PC-3 (cell line): ENCODE data around the gene MAPK4. TPM values are rescaled to one million over a fixed set of nuclear protein-coding genes. Genes with fewer than 3 reads are reported as not detected.

Experiments used
- ATAC-seq: fragments of 200-7000 bp; cut with Tn5 transposase; 2 replicates; pipeline ENCODE4 v1.9.1; 2020; ENCODE audit warnings: mild to moderate bottlenecking, moderate library complexity
- BruUV-seq: library from RNA; stranded (reverse); fragments of 400-500 nt; replicated peaks from 2 replicates; lab custom pipeline; 2021; lab: Mats Ljungman, UMichigan
- CTCF ChIA-PET: fragments of 300-600 bp; sonication (Branson Sonifier 250); formaldehyde crosslinking; loops from one replicate; lab custom pipeline; 2022; ENCODE audit warnings: antibody characterized with exemption; lab: Charles Lee
- POLR2A ChIA-PET: fragments of 300-600 bp; sonication (Branson Sonifier 250); formaldehyde crosslinking; loops from one replicate; lab custom pipeline; 2022; ENCODE audit warnings: antibody characterized with exemption; ENCODE audit not compliant: unreplicated experiment; lab: Charles Lee
- DNase-seq: peaks from one replicate; pipeline ENCODE4 v3.0.0-alpha.2; 2015
- H2AFZ ChIP-seq: fragments of 300-600 bp; sonication (generic); 2 replicates; pipeline ENCODE4 v1.6.0; 2016; ENCODE audit warnings: antibody characterized with exemption, low read length
- H3F3A ChIP-seq: fragments of 300-600 bp; sonication (generic); one replicate; pipeline ENCODE4 v1.6.0; 2017; ENCODE audit warnings: antibody characterized with exemption, low read length, control low read depth, mild to moderate bottlenecking; ENCODE audit not compliant: unreplicated experiment
- H3K27ac ChIP-seq: fragments of 300-600 bp; sonication (generic); 2 replicates; pipeline ENCODE4 v1.5.1; 2016; ENCODE audit warnings: mild to moderate bottlenecking, low read length
- H3K27me3 ChIP-seq: fragments of 300-600 bp; sonication (generic); 2 replicates; pipeline ENCODE4 v1.6.1; 2016; ENCODE audit warnings: low read length, mixed read lengths
- H3K36me3 ChIP-seq: fragments of 300-600 bp; sonication (generic); 2 replicates; pipeline ENCODE4 v1.6.1; 2016; ENCODE audit warnings: low read depth, mixed run types, low read length, mixed read lengths
- H3K4me1 ChIP-seq: fragments of 300-600 bp; sonication (generic); 2 replicates; pipeline ENCODE4 v1.5.1; 2016; ENCODE audit warnings: low read length; ENCODE audit not compliant: insufficient read depth
- H3K4me2 ChIP-seq: fragments of 300-600 bp; sonication (generic); 2 replicates; pipeline ENCODE4 v1.6.0; 2016; ENCODE audit warnings: low read length
- H3K4me3 ChIP-seq: fragments of 300-600 bp; sonication (generic); 2 replicates; pipeline ENCODE4 v1.5.1; 2016; ENCODE audit warnings: mild to moderate bottlenecking, low read length, mixed read lengths
- H3K79me2 ChIP-seq: fragments of 300-600 bp; sonication (generic); 2 replicates; pipeline ENCODE4 v1.6.1; 2017; ENCODE audit warnings: low read length, mixed read lengths
- H3K9ac ChIP-seq: fragments of 300-600 bp; sonication (generic); 2 replicates; pipeline ENCODE4 v1.6.0; 2016; ENCODE audit warnings: mild to moderate bottlenecking, low read length
- H3K9me2 ChIP-seq: fragments of 300-600 bp; sonication (generic); replicated peaks from 2 replicates; pipeline ENCODE4 v1.6.1; 2016; ENCODE audit warnings: mixed run types, low read length, mixed read lengths
- H3K9me3 ChIP-seq: fragments of 300-600 bp; sonication (generic); 2 replicates; pipeline ENCODE4 v1.6.1; 2016; ENCODE audit warnings: low read length, mixed read lengths
- H4K20me1 ChIP-seq: fragments of 300-600 bp; sonication (generic); 2 replicates; pipeline ENCODE4 v1.6.1; 2016; ENCODE audit warnings: low read length, mixed read lengths
- CTCF ChIP-seq: fragments of 300-600 bp; sonication (generic); conservative IDR thresholded peaks from 2 replicates; pipeline ENCODE4 v1.5.1; 2017; ENCODE audit warnings: antibody characterized with exemption, low read depth, mild to moderate bottlenecking, low read length
- EZH2 ChIP-seq: fragments of 300-600 bp; sonication (generic); IDR thresholded peaks from one replicate; pipeline ENCODE4 v1.6.1; 2017; ENCODE audit warnings: antibody characterized with exemption, mild to moderate bottlenecking, low read length; ENCODE audit not compliant: unreplicated experiment
- EZH2phosphoT487 ChIP-seq: fragments of 300-600 bp; sonication (generic); IDR thresholded peaks from 2 replicates; pipeline ENCODE4 v1.6.1; 2018; ENCODE audit warnings: mild to moderate bottlenecking, antibody characterized with exemption, low read length, borderline replicate concordance
- intact Hi-C: fragments of 100-400 bp; cut with micrococcal nuclease; formaldehyde crosslinking; loops from 2 replicates; pipeline ENCODE4 v1.9.0; 2023
- total RNA-seq: library from RNA; depleted of rRNA; stranded (reverse); fragments of >200 nt; gene quantifications from 2 replicates; pipeline ENCODE4 v1.2.3, GENCODE V29; 2014

The MAPK4 gene
- total RNA-seq, 1 experiment from 2014 or later = not detected

- no peak overlapping the region for H3K4me2 ChIP-seq
- TF ChIP-seq CTCF (no peak), EZH2phosphoT487 (no peak), EZH2 (no peak)
Observed at GRCh38 chr18:50750546-50750945, 190.7 kb downstream of the MAPK4 start.

GRCh38 chr18:50751490-50751889 is 191.6 kb downstream of the MAPK4 start:
- Histone ChIP-seq H3K4me3 (no peak overlapping the region), H4K20me1 (no peaks in the 10 kb centered on the region), H3F3A (no peaks in the 10 kb centered on the region), H2AFZ (no peak overlapping the region), H3K9me2 (no peaks in the 10 kb centered on the region), H3K79me2 (no peaks in the 10 kb centered on the region), H3K9ac (no peak overlapping the region), H3K4me1 (no peaks in the 10 kb centered on the region), H3K27ac (no peak overlapping the region), H3K4me2 (no peak overlapping the region), H3K36me3 (no peaks in the 10 kb centered on the region), H3K9me3 (no peaks in the 10 kb centered on the region), H3K27me3 (0 out of 2 replicates have a peak, but pooled peaks cover 14% of the 10 kb centered on the region)
- ATAC-seq = no peak
- ChIA-PET CTCF (no interaction called here), POLR2A (no interaction called here)
- BruUV-seq = no TSS peak
- no peak for TF ChIP-seq EZH2
- no peak for TF ChIP-seq CTCF
- TF ChIP-seq EZH2phosphoT487 = no peak
- intact Hi-C loops = no loop called here
- DNase-seq = no peak

More at GRCh38 chr18:50750546-50750945, 190.7 kb downstream of the MAPK4 start:
- Histone ChIP-seq H3K27ac (no peak overlapping the region), H3K4me3 (no peak overlapping the region), H3K79me2 (no peaks in the 10 kb centered on the region), H3K9ac (no peak overlapping the region), H4K20me1 (no peaks in the 10 kb centered on the region), H2AFZ (no peak overlapping the region), H3K9me2 (no peaks in the 10 kb centered on the region), H3F3A (no peaks in the 10 kb centered on the region), H3K9me3 (no peaks in the 10 kb centered on the region), H3K4me1 (no peaks in the 10 kb centered on the region), H3K27me3 (0 out of 2 replicates have a peak, but pooled peaks cover 14% of the 10 kb centered on the region), H3K36me3 (no peaks in the 10 kb centered on the region)
- POLR2A ChIA-PET = no interaction called here
- CTCF ChIA-PET = no interaction called here
- DNase-seq (no peak), ATAC-seq (no peak)
- BruUV-seq = no TSS peak
- intact Hi-C loops = no loop called here

GRCh38 chr18:50751947-50752346 is 192.1 kb downstream of the MAPK4 start:
- Histone ChIP-seq H3K27ac (no peak overlapping the region), H4K20me1 (no peaks in the 10 kb centered on the region), H3F3A (no peaks in the 10 kb centered on the region), H3K27me3 (0 out of 2 replicates have a peak, but pooled peaks cover 14% of the 10 kb centered on the region), H3K79me2 (no peaks in the 10 kb centered on the region), H2AFZ (no peak overlapping the region), H3K9me3 (no peaks in the 10 kb centered on the region), H3K4me2 (no peak overlapping the region), H3K36me3 (no peaks in the 10 kb centered on the region), H3K9ac (no peak overlapping the region), H3K9me2 (no peaks in the 10 kb centered on the region), H3K4me3 (no peak overlapping the region), H3K4me1 (no peaks in the 10 kb centered on the region)
- no TSS peak for BruUV-seq
- intact Hi-C loops = no loop called here
- DNase-seq = no peak
- POLR2A ChIA-PET = no interaction called here
- TF ChIP-seq EZH2phosphoT487 (no peak), CTCF (no peak), EZH2 (no peak)
- no peak for ATAC-seq
- CTCF ChIA-PET = no interaction called here
